Measurements from ENCODE around the gene YIPF5.
A peak's percentile ranks its signal among the peaks of the same experiment; 100 is the strongest.

The YIPF5 gene

DNA sequence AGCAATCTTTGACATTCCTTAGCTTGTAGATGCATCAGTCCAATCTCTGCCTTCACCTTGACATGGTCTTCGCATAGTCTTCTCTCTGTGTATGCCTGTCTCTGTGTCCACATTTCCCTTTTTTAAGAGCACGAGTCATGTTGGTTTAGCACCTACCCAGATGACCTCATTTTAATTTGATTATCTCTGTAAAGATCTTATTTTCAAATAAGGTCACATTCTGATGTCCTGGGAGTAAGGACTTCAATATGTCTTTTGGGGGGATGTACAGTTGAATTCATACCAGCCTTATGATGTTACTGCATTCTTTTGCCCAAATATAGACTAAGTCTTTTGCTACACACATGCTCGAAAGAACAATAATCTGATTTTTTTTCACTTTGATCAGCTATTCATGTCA is 7.1 kb upstream of the YIPF5 start:
- DNase-seq, result no peak

DNA sequence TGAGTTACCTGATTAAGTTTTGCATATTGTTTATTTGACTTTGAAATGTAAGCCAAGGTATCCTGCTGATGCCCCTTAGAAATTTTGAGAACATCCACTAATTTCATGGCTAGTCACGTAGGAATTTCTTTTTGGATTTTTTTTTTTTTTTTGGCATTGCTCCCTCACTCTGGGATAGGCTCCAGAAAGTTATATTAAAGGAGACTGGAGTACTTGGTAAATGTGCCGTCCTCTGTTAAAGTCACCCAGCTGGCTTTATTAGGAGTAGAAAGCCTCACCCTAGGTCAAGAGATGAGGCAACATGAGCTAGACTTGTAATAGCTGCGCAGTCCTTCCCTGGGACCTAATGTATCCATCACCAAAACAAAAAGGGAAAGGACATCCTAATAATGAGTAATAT is 3.3 kb upstream of the YIPF5 start:
- no peak for DNase-seq

DNA sequence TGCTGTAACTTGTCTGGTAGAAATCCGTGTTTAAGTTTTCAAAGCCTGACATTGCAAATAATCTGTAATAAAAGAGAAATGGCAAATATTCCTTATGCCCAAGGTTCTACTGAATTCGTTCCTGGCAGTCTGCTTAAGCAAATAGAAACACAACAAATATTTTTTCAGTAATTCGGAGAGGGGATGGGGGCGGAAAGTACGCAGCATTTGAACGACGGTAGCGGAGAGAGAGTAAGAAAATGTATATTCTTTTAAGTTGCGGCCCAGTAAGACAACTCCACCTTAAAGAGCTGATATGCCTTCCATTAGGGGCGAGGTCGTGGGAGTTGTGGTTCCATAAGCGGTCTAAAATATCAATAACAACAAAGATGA is 569 bp downstream of the YIPF5 start:
- DNase-seq, result no peak

- DNase-seq, result no peak
Measured at GRCh38 chr5:144167998-144168397, 2.5 kb downstream of the YIPF5 start.

- DNase-seq, result no peak
Measured at GRCh38 chr5:144166696-144167095, 3.8 kb downstream of the YIPF5 start.

DNA sequence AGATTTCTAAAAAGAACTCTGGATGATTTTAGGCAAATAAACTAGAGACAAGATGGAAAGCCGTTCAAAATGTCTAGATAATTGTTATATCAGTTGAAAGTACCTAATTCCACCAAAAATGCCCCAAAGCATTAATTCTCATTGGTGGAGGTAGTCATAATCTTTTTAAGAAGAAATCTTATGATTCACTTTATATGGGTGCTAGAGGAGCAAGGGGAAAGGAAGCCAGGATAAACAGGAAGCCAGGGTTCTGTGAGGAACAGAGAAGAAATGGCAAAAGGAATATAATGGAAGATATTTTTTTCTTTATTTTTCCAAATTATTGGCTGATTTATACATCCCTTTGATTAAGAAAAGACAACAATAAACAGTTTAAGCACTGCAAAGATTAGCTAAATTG is 7.8 kb downstream of the YIPF5 start:
- DNase-seq, result no peak

DNA sequence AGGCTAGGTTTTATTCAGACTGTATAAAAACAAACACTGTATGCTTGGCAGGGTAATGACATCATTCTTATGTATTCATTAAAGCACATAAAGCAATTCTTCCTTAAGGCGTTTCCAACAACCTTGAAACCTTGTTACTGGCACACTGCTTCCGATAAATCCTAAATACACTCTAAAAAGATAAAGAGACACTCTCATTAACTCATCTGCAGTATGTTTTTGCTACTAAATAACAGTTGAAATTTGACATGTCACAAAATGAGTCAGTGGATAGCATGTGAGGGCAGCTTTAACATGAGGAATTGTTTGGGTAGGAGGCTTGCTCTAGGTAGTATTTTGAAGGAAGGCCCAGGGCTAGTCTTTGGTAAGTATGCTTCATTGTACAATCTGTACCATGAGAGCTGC is 13.7 kb downstream of the YIPF5 start:
- no peak for DNase-seq

GRCh38 chr5:144151026-144151425 is 19.4 kb downstream of the YIPF5 start:
- no peak for DNase-seq

DNA sequence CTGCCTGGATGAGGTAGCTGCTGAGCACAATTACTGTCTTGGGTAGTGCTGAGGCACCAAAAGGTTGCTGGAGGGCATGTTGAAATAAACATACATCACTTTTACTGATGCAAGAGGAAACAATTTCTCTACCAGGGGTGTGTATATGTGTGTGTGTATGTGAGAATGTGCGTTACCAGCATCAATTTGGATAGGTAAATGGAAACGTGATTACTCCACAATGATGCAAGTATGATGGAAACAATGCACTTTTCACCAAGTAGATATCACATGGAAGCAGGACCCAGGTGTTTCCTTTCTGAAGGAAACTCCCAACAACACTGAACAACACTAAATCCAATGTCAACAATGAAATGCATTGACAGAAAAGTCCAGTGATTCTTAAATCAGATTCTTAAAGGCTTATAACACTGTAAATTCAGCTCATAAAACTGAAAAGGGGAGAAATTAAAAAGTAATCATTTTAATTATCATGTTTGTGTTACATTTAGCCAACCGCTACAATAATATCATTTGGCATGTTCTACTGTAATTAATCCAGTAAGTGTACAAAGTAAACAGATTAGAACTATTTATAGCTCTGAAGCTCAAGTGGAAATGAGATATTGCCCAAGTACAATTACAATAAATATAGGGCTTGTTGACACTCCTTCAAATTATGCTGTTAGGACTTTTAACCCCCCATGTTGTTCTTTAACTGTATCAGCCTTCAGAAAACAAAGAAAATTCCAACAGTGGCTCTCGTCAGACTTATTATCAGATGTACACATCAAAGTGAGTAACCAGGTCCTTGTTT is 25.3 kb downstream of the YIPF5 start:
- no peak for DNase-seq

DNA sequence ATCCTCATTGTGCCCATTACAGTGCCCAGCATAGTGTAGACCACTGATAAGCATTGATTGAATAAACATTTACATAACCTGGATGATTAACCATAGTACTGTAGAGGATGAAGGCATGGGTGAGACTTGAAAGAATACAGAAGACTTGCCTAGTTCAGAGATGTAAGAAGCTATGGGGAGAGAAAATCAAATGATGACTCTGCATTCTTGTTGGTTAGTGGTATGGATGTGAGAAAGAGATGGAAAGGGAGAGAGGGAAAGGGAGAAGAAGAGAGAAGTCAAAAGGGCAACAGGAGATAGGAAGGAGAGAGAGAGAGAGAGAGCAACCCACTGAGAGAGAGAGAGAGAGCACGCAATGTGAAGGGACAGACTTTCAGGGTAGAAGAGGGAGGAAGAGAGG is 26.8 kb downstream of the YIPF5 start:
- DNase-seq, result no peak

DNA sequence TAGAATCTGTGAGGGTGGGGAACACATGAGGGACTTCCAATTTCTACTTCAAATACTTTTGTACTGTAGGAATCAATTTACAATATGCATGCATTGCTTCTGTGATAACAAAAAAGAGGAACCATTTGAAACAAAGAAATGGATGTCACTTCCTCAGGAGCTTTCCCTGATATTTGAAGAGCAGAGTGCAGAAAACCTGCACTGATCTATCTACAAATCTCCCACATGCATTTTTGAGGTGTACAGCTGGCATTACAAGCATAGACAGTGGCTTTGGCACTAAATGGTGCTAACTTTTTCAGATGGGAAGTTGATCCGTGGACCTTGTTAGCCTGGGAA is 27.7 kb downstream of the YIPF5 start:
- DNase-seq, result no peak

- DNase-seq, result peak in 1 of 2 donors; percentile 16
Measured at GRCh38 chr5:144142139-144142823, 28.2 kb downstream of the YIPF5 start.

DNA sequence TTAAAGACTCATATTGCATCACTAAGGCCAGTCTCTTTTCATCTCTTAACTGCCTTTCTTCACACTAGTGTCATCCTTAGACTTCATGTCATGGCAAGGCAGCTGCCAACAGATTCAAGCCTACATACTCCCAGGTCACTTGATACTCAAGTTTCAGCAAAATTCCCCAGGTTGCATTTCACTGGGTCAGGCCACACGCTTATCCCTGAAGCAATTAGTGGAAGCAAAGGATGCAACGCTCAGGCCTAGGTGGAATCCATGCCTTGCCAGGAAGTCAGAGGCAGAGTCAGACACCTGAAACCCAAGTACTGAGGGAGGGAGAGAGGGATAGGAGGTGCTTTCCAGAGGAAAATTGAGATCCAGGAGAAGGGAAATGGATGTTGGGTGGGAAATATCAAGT is 28.9 kb downstream of the YIPF5 start:
- DNase-seq, result no peak

- DNase-seq, result no peak
Measured at GRCh38 chr5:144139586-144139985, 30.9 kb downstream of the YIPF5 start.

- DNase-seq, result no peak
Measured at GRCh38 chr5:144135113-144135762, 35.2 kb downstream of the YIPF5 start.

GRCh38 chr5:144134194-144134826 is 36.1 kb downstream of the YIPF5 start:
- no peak for DNase-seq

DNA sequence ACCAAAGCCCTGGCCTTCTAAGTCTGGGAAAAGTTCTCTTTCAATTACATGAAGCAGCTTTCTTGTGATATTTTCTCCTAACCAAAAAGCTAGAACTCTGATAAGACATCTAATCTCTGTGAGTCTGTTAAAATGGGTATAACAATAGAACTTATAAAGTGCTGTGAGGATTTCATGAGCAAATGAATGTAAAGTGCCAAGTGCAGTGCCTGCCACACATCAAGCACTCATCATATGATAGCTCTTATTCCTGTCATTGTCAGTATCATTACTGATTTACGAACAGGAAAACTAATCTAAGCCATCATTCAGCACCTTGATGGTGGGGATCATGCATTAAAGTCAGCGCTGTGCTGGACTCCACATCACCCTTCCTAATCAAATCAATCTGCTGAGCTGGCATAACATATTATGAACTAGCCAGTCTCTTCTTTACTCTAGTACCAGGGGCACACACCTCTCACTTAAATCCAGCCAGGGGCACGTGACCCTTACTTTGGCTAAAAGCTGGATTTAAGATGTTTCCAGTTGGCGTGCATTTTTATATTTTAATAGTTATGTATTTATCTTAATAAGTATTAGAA is 37.3 kb downstream of the YIPF5 start:
- DNase-seq, result no peak

GRCh38 chr5:144131261-144131660 is 39.2 kb downstream of the YIPF5 start:
- no peak for DNase-seq

DNA sequence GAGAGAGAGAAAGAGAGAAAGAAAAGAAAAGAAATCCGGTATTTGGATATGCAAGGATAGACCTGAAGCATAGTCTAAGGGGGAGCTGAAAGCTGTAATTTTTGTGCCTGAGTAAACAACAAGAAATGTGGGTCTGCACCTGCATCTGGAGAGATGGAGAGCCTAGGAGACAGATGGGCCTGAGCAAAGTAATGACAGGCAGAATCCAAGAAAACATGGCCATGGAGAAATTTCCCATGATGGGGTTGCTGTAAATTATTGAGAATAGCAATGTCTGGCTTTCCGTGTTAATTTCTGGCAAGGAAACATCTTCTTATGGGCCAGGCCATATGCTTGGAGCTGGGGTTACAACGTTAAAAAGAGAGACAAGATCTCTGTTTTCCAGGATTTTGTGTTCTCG is 40.2 kb downstream of the YIPF5 start:
- no peak for DNase-seq

DNA sequence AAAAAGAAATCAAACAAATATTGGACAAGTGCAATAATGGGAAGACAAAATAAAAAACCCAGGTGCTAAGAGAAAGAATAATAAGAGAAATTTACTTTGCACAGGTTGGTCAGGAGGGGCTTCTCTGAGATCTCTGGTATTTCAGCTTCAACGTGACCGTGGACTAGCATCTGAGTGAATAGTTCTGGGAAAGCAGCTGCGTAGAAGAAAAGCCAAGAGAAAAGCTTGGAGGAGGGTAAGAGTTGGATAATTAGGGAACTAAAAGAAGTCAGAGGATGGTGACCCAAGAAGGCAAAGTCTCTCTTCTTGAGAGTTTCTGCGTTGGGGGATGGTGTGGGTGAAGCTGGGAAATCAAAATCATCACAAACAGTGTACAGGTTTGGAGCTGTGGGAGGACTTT is 41.6 kb downstream of the YIPF5 start:
- DNase-seq, result no peak

GRCh38 chr5:144126707-144127106 is 43.8 kb downstream of the YIPF5 start:
- no peak for DNase-seq

GRCh38 chr5:144125163-144125726 is 45.2 kb downstream of the YIPF5 start:
- no peak for DNase-seq

DNA sequence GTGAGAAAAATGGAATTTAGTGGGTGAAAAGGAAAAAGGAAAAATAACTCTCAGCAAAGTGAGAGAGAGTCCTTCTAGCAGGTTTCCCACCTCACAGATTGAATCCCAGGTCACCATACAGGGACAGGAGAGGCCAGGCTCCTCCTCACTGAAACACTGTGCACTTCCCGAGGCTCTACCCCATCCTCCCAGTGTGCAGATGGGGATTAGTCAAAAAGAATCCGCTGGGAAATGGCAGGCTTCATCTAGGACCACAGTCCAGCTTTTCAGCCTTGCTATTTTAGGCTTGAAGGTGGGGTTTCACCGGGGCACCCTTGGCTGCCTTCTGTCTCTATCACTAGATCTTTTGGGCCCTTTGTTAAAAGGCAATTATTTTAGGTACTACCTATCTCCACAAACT is 47.8 kb downstream of the YIPF5 start:
- no peak for DNase-seq
